ENCODE measurements around the gene ITPR1. TPM values are rescaled to one million over a fixed set of nuclear protein-coding genes. Genes with fewer than 3 reads are reported as not detected.

The ITPR1 gene
- polyA plus RNA-seq, 1 of the 3 experiments (the other 2 are of a cell fraction): 5.9 TPM

GRCh38 chr3:4744405-4745234 is 251.5 kb downstream of the ITPR1 start (continued):
- no peak for TF ChIP-seq POLR2AphosphoS5 (IDR thresholded peaks at IDR 0.05; ENCODE audit: low read depth, low read length)
- TF ChIP-seq CHD2 (IDR thresholded peaks at IDR 0.05; ENCODE audit: low read length, partially characterized antibody): no peak
- TF ChIP-seq EZH2phosphoT487 (IDR thresholded peaks at IDR 0.05; ENCODE audit: borderline replicate concordance, low read depth): no peak
- TF ChIP-seq ELF1 (IDR thresholded peaks at IDR 0.05): no peak
- no peak for TF ChIP-seq EP300 (IDR thresholded peaks at IDR 0.05; ENCODE audit: borderline replicate concordance in 1 of 2, low read depth in 1 of 2, low read length in 1 of 2)
- TF ChIP-seq SIN3A (IDR thresholded peaks at IDR 0.05; ENCODE audit: borderline replicate concordance, low read depth, low read length): no peak
- no peak for TF ChIP-seq REST (IDR thresholded peaks at IDR 0.05; ENCODE audit: low read depth, low read length)
- TF ChIP-seq MAX (IDR thresholded peaks at IDR 0.05; ENCODE audit: low read depth): no peak
- no peak for TF ChIP-seq IRF3 (IDR thresholded peaks at IDR 0.05; ENCODE audit: low read depth, low read length)

GRCh38 chr3:4745235-4745610 is 252.1 kb downstream of the ITPR1 start:
- H3F3A ChIP-seq (replicated peaks; ENCODE audit: insufficient read depth): peaks cover 8% of the 10 kb centered on the region
- no peak overlapping the region for H3K4me2 ChIP-seq
- H3K9me2 ChIP-seq: no peaks in the 10 kb centered on the region
- no peaks in the 10 kb centered on the region for H3K27me3 ChIP-seq (ENCODE audit: insufficient read depth)
- no peak for DNase-seq
- CTCF ChIA-PET: no interaction called here
- no peak overlapping the region for H3K4me3 ChIP-seq (ENCODE audit: low read depth in 2 of 2, low read length in 1 of 2)
- H3K79me2 ChIP-seq (ENCODE audit: insufficient read depth): no peaks in the 10 kb centered on the region
- POLR2A ChIA-PET: no interaction called here
- WGBS (ENCODE audit: low lambda C conversion rate): 59% methylated on average over 7 of the region's 7 CpGs
- no peak overlapping the region for H2AFZ ChIP-seq (ENCODE audit: low read depth)
- no peaks in the 10 kb centered on the region for H3K9me3 ChIP-seq
- peak overlapping the region in 1 of 2 experiments; percentile 48; a peak in 2 of 4 replicates for H3K27ac ChIP-seq (ENCODE audit: low read depth in 2 of 2, low read length in 1 of 2)
- peaks cover 2 to 14% of the 10 kb centered on the region in 2 experiments; a peak in 2 of 4 replicates for H3K4me1 ChIP-seq (ENCODE audit: control insufficient read depth in 1 of 2, insufficient read depth in 2 of 2, low read depth in 1 of 2, low read length in 1 of 2)
- no peaks in the 10 kb centered on the region for H4K20me1 ChIP-seq (ENCODE audit: insufficient read depth)
- H3K36me3 ChIP-seq (replicated peaks in 1 of 2; ENCODE audit: control insufficient read depth in 1 of 2, insufficient read depth in 2 of 2, low read length in 1 of 2): no peaks in the 10 kb centered on the region
- no peak overlapping the region for H3K9ac ChIP-seq
- TF ChIP-seq JUND (IDR thresholded peaks at IDR 0.05) (no peak), TAF1 (IDR thresholded peaks at IDR 0.05; ENCODE audit: borderline replicate concordance, low read depth, low read length) (no peak), RCOR1 (IDR thresholded peaks at IDR 0.05; ENCODE audit: low read length) (no peak), FOXJ3 (CRISPR knock-in tag; IDR thresholded peaks at IDR 0.05) (no peak), RFX5 (IDR thresholded peaks at IDR 0.05; ENCODE audit: low read length) (no peak), EP300 (IDR thresholded peaks at IDR 0.05; ENCODE audit: borderline replicate concordance in 1 of 2, low read depth in 1 of 2, low read length in 1 of 2) (no peak), IRF3 (IDR thresholded peaks at IDR 0.05; ENCODE audit: low read depth, low read length) (no peak), FOSL2 (IDR thresholded peaks at IDR 0.05; ENCODE audit: borderline replicate concordance, low read depth) (no peak), RXRA (IDR thresholded peaks at IDR 0.05; ENCODE audit: borderline replicate concordance, low read depth) (no peak), CHD2 (IDR thresholded peaks at IDR 0.05; ENCODE audit: low read length, partially characterized antibody) (no peak), MEF2A (IDR thresholded peaks at IDR 0.05; ENCODE audit: borderline replicate concordance, low read depth) (no peak), POLR2AphosphoS5 (IDR thresholded peaks at IDR 0.05; ENCODE audit: low read depth, low read length) (no peak), GABPA (IDR thresholded peaks at IDR 0.05; ENCODE audit: low read depth) (no peak), RAD21 (IDR thresholded peaks at IDR 0.05; ENCODE audit: low read length) (no peak), ELF1 (IDR thresholded peaks at IDR 0.05) (no peak), CTCF (IDR thresholded peaks at IDR 0.05) (no peak), GATA2 (CRISPR knock-in tag; IDR thresholded peaks at IDR 0.05) (no peak)

All from SK-N-SH (cell line).